KMS-11 (cell line): ENCODE measurements around the gene WBP1L.

Experiments used
- H2AFZ ChIP-seq: fragments of 200-600 bp; sonication (generic); 2 replicates; pipeline ENCODE4 v1.6.1; 2016; ENCODE audit warnings: antibody characterized with exemption, mixed run types, low read depth
- H3K27ac ChIP-seq: fragments of 200-600 bp; sonication (generic); 2 replicates; pipeline ENCODE4 v1.6.1; 2016; ENCODE audit warnings: mild to moderate bottlenecking, mixed run types
- H3K27me3 ChIP-seq: fragments of 200-600 bp; sonication (generic); 2 replicates; pipeline ENCODE4 v1.6.1; 2017; ENCODE audit warnings: mild to moderate bottlenecking, low read depth, mixed run types, moderate library complexity; ENCODE audit not compliant: insufficient read depth
- H3K36me3 ChIP-seq: fragments of 200-600 bp; sonication (generic); 2 replicates; pipeline ENCODE4 v1.6.1; 2017; ENCODE audit warnings: mild to moderate bottlenecking, mixed run types; ENCODE audit not compliant: insufficient read depth
- H3K4me1 ChIP-seq: fragments of 200-600 bp; sonication (generic); 2 replicates; pipeline ENCODE4 v1.6.1; 2016; ENCODE audit warnings: mild to moderate bottlenecking, low read depth, mixed run types; ENCODE audit not compliant: poor library complexity, severe bottlenecking
- H3K4me2 ChIP-seq: fragments of 200-600 bp; sonication (generic); 2 replicates; pipeline ENCODE4 v1.7.0; 2016; ENCODE audit warnings: mild to moderate bottlenecking, mixed run types
- H3K4me3 ChIP-seq: fragments of 200-600 bp; sonication (generic); IDR thresholded peaks from 2 replicates; pipeline ENCODE4 v1.6.1; 2017; ENCODE audit warnings: low read depth, low read length, mixed read lengths; ENCODE audit not compliant: insufficient read depth
- H3K79me2 ChIP-seq: fragments of 200-600 bp; sonication (generic); 2 replicates; pipeline ENCODE4 v1.6.1; 2016; ENCODE audit warnings: low read depth, mixed run types; ENCODE audit not compliant: insufficient read depth
- H3K9ac ChIP-seq: fragments of 200-600 bp; sonication (generic); 2 replicates; pipeline ENCODE4 v1.6.1; 2016; ENCODE audit warnings: mild to moderate bottlenecking, mixed run types
- H4K20me1 ChIP-seq: fragments of 200-600 bp; sonication (generic); 2 replicates; pipeline ENCODE4 v1.6.1; 2016; ENCODE audit warnings: mild to moderate bottlenecking, mixed run types; ENCODE audit not compliant: insufficient read depth
- TF ChIP-seq, protein P1 (sequence below): fragments of 200-600 bp; sonication (generic); conservative IDR thresholded peaks from 2 replicates; pipeline ENCODE4 v1.6.1; 2017; ENCODE audit warnings: low read depth, mild to moderate bottlenecking, antibody characterized with exemption, low read length, moderate library complexity, mixed read lengths

Gene WBP1L

GRCh38 chr10:102775935-102776669, 32.4 kb downstream of the WBP1L start:
- H3K4me3 ChIP-seq, result no peak overlapping the region
- peak overlapping the region; percentile 96 for H3K4me2 ChIP-seq
- H2AFZ ChIP-seq, result peak overlapping the region; percentile 20; the same call in 1 of the 2 replicates
- H3K36me3 ChIP-seq, result no peaks in the 10 kb centered on the region
- peaks cover 88% of the 10 kb centered on the region for H3K4me1 ChIP-seq
- H4K20me1 ChIP-seq, result no peaks in the 10 kb centered on the region
- peak overlapping the region; percentile 97 for H3K27ac ChIP-seq
- peak overlapping the region; percentile 81 for H3K9ac ChIP-seq
- TF ChIP-seq, protein P1, sequence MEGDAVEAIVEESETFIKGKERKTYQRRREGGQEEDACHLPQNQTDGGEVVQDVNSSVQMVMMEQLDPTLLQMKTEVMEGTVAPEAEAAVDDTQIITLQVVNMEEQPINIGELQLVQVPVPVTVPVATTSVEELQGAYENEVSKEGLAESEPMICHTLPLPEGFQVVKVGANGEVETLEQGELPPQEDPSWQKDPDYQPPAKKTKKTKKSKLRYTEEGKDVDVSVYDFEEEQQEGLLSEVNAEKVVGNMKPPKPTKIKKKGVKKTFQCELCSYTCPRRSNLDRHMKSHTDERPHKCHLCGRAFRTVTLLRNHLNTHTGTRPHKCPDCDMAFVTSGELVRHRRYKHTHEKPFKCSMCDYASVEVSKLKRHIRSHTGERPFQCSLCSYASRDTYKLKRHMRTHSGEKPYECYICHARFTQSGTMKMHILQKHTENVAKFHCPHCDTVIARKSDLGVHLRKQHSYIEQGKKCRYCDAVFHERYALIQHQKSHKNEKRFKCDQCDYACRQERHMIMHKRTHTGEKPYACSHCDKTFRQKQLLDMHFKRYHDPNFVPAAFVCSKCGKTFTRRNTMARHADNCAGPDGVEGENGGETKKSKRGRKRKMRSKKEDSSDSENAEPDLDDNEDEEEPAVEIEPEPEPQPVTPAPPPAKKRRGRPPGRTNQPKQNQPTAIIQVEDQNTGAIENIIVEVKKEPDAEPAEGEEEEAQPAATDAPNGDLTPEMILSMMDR, result no peak
- peaks cover 75% of the 10 kb centered on the region for H3K79me2 ChIP-seq
- H3K27me3 ChIP-seq, result no peaks in the 10 kb centered on the region

DNA sequence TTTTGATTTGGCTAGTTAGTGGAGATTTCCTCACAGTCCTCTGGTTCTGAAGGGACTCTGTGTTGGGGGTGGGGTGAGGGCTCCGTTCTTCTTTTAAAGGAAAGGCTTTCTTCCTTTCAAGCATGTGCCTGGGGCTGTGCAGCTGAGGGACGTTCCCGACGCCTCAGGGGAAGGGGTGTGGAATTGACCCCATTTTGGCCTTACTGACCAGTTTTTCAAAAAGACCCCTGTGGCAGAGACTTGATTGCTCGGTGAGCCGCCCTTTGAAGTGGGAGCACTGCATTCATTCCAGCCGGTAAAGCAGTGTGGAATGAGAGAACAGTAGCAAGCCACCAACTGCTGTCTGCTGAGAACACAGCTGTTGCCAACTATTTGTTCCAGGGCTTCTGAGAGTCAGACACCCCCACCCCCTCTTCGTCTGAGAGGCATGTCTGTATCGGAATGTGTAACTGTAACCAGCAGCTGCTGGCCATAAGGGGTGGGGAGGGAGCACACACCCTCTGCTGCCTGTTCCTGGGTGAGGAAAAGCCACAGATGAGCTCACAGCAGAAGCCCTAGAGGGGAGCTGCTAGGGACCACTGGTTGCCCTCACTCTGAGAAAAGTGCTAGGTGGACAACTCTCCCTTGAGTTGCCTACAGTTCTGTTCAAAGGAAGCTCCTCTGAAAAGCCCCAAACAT, 33.2 kb downstream of the WBP1L start:
- H3K4me1 ChIP-seq, result peaks cover 88% of the 10 kb centered on the region
- H3K36me3 ChIP-seq, result no peaks in the 10 kb centered on the region
- no peaks in the 10 kb centered on the region for H4K20me1 ChIP-seq
- H3K4me3 ChIP-seq, result no peak overlapping the region
- peak overlapping the region; percentile 97 for H3K27ac ChIP-seq
- H3K79me2 ChIP-seq, result peaks cover 67% of the 10 kb centered on the region
- H2AFZ ChIP-seq, result peak overlapping the region; percentile 20; the same call in 1 of the 2 replicates
- peak overlapping the region; percentile 96 for H3K4me2 ChIP-seq
- TF ChIP-seq, protein P1, result no peak
- no peaks in the 10 kb centered on the region for H3K27me3 ChIP-seq
- H3K9ac ChIP-seq, result peak overlapping the region; percentile 81

DNA sequence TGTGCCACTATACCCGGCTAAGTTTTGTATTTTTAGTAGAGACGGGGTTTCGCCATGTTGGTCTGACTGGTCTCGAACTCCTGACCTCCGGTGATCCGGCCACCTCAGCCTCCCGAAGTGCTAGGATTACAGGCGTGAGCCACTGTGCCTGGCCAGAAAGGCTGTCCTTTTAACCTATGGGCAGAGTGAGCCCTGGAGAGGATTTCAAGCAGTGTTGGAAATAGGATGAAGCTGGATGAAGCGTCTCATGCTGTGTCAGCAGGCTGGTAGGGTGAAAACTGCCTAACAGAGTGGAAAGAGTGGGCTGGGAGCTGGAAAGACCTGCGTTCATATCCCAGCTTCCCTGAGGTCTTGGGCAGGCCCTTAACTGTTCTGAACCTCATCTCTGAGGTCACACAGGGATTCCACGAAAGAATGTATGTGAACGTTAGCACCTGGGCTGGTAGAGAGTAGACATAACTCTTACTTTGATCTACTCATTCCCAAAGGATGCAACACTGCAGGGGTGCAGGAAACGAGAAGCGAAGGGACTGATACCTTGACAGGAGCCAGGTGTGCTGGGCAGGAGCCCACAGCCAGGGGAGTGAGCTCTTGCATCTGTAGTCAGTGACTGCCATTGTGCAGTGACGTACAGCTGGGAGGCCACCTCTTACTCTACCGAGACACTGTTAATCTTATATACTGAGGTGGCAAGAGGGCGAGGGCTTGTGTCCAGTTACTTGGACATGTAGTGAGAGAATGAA, 34.1 kb downstream of the WBP1L start:
- no peaks in the 10 kb centered on the region for H4K20me1 ChIP-seq
- peaks cover 88% of the 10 kb centered on the region for H3K4me1 ChIP-seq
- H3K27ac ChIP-seq, result peak overlapping the region; percentile 97

GRCh38 chr10:102778781-102779180, 35.0 kb downstream of the WBP1L start:
- H2AFZ ChIP-seq, result no peak overlapping the region
- peaks cover 82% of the 10 kb centered on the region for H3K4me1 ChIP-seq
- H3K27ac ChIP-seq, result no peak overlapping the region
- no peaks in the 10 kb centered on the region for H4K20me1 ChIP-seq
- no peak overlapping the region for H3K9ac ChIP-seq
- H3K4me3 ChIP-seq, result no peak overlapping the region
- TF ChIP-seq, protein P1, result no peak
- no peaks in the 10 kb centered on the region for H3K27me3 ChIP-seq
- H3K4me2 ChIP-seq, result no peak overlapping the region
- H3K36me3 ChIP-seq, result no peaks in the 10 kb centered on the region
- H3K79me2 ChIP-seq, result peaks cover 57% of the 10 kb centered on the region

More for the DNA sequence above, 34.1 kb downstream of the WBP1L start:
- H3K9ac ChIP-seq, result 0 out of 2 replicates have a peak overlapping the region, but pooled peaks have one; percentile 81
- H3K36me3 ChIP-seq, result no peaks in the 10 kb centered on the region
- TF ChIP-seq, protein P1, result no peak
- H3K4me2 ChIP-seq, result peak overlapping the region; percentile 96
- no peaks in the 10 kb centered on the region for H3K27me3 ChIP-seq
- H3K4me3 ChIP-seq, result no peak overlapping the region
- H3K79me2 ChIP-seq, result peaks cover 66% of the 10 kb centered on the region
- no peak overlapping the region for H2AFZ ChIP-seq
